SK-N-SH (cell line): ENCODE results near the gene NLGN1. TPM values are rescaled to one million over a fixed set of nuclear protein-coding genes. Genes with fewer than 3 reads are reported as not detected.
A peak's percentile ranks its signal among the peaks of the same experiment; 100 is the strongest.

Source experiments
- CTCF ChIA-PET: fragments of 300-600, 350-600 bp; formaldehyde crosslinking; extraction: SDS; loops from one replicate; lab custom pipeline; 2021; lab: Yijun Ruan, JAX
- POLR2A ChIA-PET: fragments of 350-600 bp; sonication (Branson Sonifier 250); formaldehyde crosslinking; extraction: SDS; loops from one replicate; lab custom pipeline; 2020; ENCODE audit warnings: antibody characterized with exemption, inconsistent platforms; lab: Yijun Ruan, JAX
- DNase-seq: peaks from one replicate; pipeline ENCODE4 v3.0.0; 2012
- H2AFZ ChIP-seq: fragments of 200-600 bp; sonication (generic); 2 replicates; pipeline ENCODE4 v1.8.1; 2016; ENCODE audit warnings: antibody characterized with exemption, mild to moderate bottlenecking, low read depth
- H3F3A ChIP-seq: fragments of 200-600 bp; sonication (generic); replicated peaks from 2 replicates; pipeline ENCODE3; 2016; ENCODE audit warnings: antibody characterized with exemption, mild to moderate bottlenecking; ENCODE audit not compliant: insufficient read depth
- H3K27ac ChIP-seq, 2 experiments: fragments of 200-500 bp in 1 of 2; fragments of 200-600 bp in 1 of 2; sonication (Bioruptor generic) in 1 of 2; sonication (generic), shearing (Covaris generic) in 1 of 2; 2 replicates each; pipeline versions ENCODE4 v1.5.1 to v1.6.1; 2014 to 2016; ENCODE audit warnings: low read depth in 2 of 2, inconsistent platforms in 1 of 2, low read length in 1 of 2, mild to moderate bottlenecking in 1 of 2, mixed read lengths in 1 of 2
- H3K27me3 ChIP-seq: fragments of 200-600 bp; sonication (generic), shearing (Covaris generic); 2 replicates; pipeline ENCODE4 v1.6.1; 2016; ENCODE audit warnings: mixed run types; ENCODE audit not compliant: insufficient read depth
- H3K36me3 ChIP-seq, 2 experiments: fragments of 200-500 bp in 1 of 2; fragments of 200-600 bp in 1 of 2; sonication (Bioruptor generic) in 1 of 2; sonication (generic) in 1 of 2; replicated peaks in 1 of 2; 2 replicates each; pipeline versions ENCODE3 to v1.5.1; 2014 to 2016; ENCODE audit warnings: low read length in 1 of 2, mild to moderate bottlenecking in 1 of 2; ENCODE audit not compliant: insufficient read depth in 2 of 2, control insufficient read depth in 1 of 2
- H3K4me1 ChIP-seq, 2 experiments: fragments of 200-500 bp in 1 of 2; fragments of 200-600 bp in 1 of 2; sonication (Bioruptor generic) in 1 of 2; sonication (generic), shearing (Covaris generic) in 1 of 2; 2 replicates each; pipeline versions ENCODE4 v1.5.1 to v1.6.1; 2014 to 2016; ENCODE audit warnings: low read depth in 1 of 2, low read length in 1 of 2, mixed run types in 1 of 2; ENCODE audit not compliant: insufficient read depth in 2 of 2, control insufficient read depth in 1 of 2
- H3K4me2 ChIP-seq: fragments of 200-600 bp; sonication (generic), shearing (Covaris generic); 2 replicates; pipeline ENCODE4 v1.6.1; 2017; ENCODE audit warnings: mixed run types
- H3K4me3 ChIP-seq, 2 experiments: fragments of 200-500 bp in 1 of 2; fragments of 200-600 bp in 1 of 2; sonication (Bioruptor generic) in 1 of 2; sonication (generic), shearing (Covaris generic) in 1 of 2; 2 replicates each; pipeline versions ENCODE4 v1.5.1 to v1.8.1; 2014 to 2016; ENCODE audit warnings: low read depth in 2 of 2, inconsistent platforms in 1 of 2, low read length in 1 of 2, mild to moderate bottlenecking in 1 of 2, mixed read lengths in 1 of 2, moderate library complexity in 1 of 2
- H3K79me2 ChIP-seq: fragments of 200-600 bp; sonication (generic); 2 replicates; pipeline ENCODE4 v1.8.1; 2017; ENCODE audit warnings: mild to moderate bottlenecking; ENCODE audit not compliant: insufficient read depth
- H3K9ac ChIP-seq: fragments of 200-600 bp; sonication (generic); 2 replicates; pipeline ENCODE4 v1.6.1; 2017; ENCODE audit warnings: mixed run types
- H3K9me2 ChIP-seq: fragments of 200-600 bp; sonication (generic); 2 replicates; pipeline ENCODE4 v1.6.1; 2017; ENCODE audit warnings: mixed run types
- H3K9me3 ChIP-seq: fragments of 200-600 bp; sonication (generic); 2 replicates; pipeline ENCODE4 v1.6.1; 2017; ENCODE audit warnings: mixed run types, mild to moderate bottlenecking, moderate library complexity
- H4K20me1 ChIP-seq: fragments of 200-600 bp; sonication (generic); 2 replicates; pipeline ENCODE4 v1.6.1; 2017; ENCODE audit warnings: mild to moderate bottlenecking, mixed run types; ENCODE audit not compliant: insufficient read depth
- ELF1 ChIP-seq: IDR thresholded peaks from 2 replicates; pipeline ENCODE4 v1.4.0; 2012
- EZH2phosphoT487 ChIP-seq: fragments of 200-600 bp; sonication (generic); IDR thresholded peaks from 2 replicates; pipeline ENCODE4 v1.6.1; 2017; ENCODE audit warnings: low read depth, mixed run types, mild to moderate bottlenecking, antibody characterized with exemption, moderate library complexity, borderline replicate concordance
- FOSL2 ChIP-seq: IDR thresholded peaks from 2 replicates; pipeline ENCODE4 v1.4.0; 2012; ENCODE audit warnings: low read depth, mild to moderate bottlenecking, moderate library complexity, borderline replicate concordance
- FOXM1 ChIP-seq: IDR thresholded peaks from 2 replicates; pipeline ENCODE4 v1.4.0; 2012; ENCODE audit warnings: low read depth, mild to moderate bottlenecking
- GATA2 ChIP-seq: sonication (generic); formaldehyde crosslinking; IDR thresholded peaks from 2 replicates; pipeline ENCODE4 v1.5.0; 2020; ENCODE audit warnings: mild to moderate bottlenecking, missing genetic modification reagents
- MAX ChIP-seq: IDR thresholded peaks from 2 replicates; pipeline ENCODE4 v1.4.0; 2012; ENCODE audit warnings: low read depth
- MXI1 ChIP-seq: IDR thresholded peaks from 2 replicates; pipeline ENCODE4 v1.6.1; 2012; ENCODE audit warnings: mild to moderate bottlenecking, low read depth, low read length, improper control_type of control experiment
- NFIC ChIP-seq: IDR thresholded peaks from 2 replicates; pipeline ENCODE4 v1.4.0; 2012; ENCODE audit warnings: borderline replicate concordance
- NRF1 ChIP-seq: IDR thresholded peaks from 2 replicates; pipeline ENCODE4 v1.6.1; 2012; ENCODE audit warnings: low read depth, mild to moderate bottlenecking, low read length
- PBX3 ChIP-seq: IDR thresholded peaks from 2 replicates; pipeline ENCODE4; 2012
- REST ChIP-seq: IDR thresholded peaks from 2 replicates; pipeline ENCODE4 v1.6.1; 2012; ENCODE audit warnings: mild to moderate bottlenecking, low read depth, low read length, moderate library complexity
- SIN3A ChIP-seq: IDR thresholded peaks from 2 replicates; pipeline ENCODE4 v1.6.1; 2012; ENCODE audit warnings: low read depth, mild to moderate bottlenecking, low read length, moderate library complexity, borderline replicate concordance
- TCF12 ChIP-seq: IDR thresholded peaks from 2 replicates; pipeline ENCODE4 v1.4.0; 2012
- USF1 ChIP-seq: IDR thresholded peaks from 2 replicates; pipeline ENCODE4 v1.4.0; 2012; ENCODE audit warnings: low read depth, borderline replicate concordance
- YY1 ChIP-seq: IDR thresholded peaks from 2 replicates; pipeline ENCODE4 v1.4.0; 2012; ENCODE audit warnings: low read depth, mild to moderate bottlenecking
- WGBS: methylation state at CpG from one replicate; pipeline ENCODE4 v1.1.6; 2017; ENCODE audit warnings: low lambda C conversion rate; 5-methylcytosine and 5-hydroxymethylcytosine counted together
- polyA plus RNA-seq, 3 experiments: library from polyadenylated mRNA; depleted of rRNA; stranded (reverse); fragments of >200 nt; gene quantifications; 2 replicates each; pipeline ENCODE4 v1.2.3, GENCODE V29; 2012

NLGN1 gene
- polyA plus RNA-seq, 1 of the 3 experiments (the other 2 are of a cell fraction): 1.5 TPM

GRCh38 chr3:173913397-173913796 lies 515.9 kb downstream of the NLGN1 start:
- ChIA-PET POLR2A (no interaction called here), CTCF (no interaction called here)
- no peaks in the 10 kb centered on the region for H3K79me2 ChIP-seq
- TF ChIP-seq GATA2 (CRISPR knock-in tag) (no peak), EZH2phosphoT487 (no peak), FOSL2 (no peak), MXI1 (0 out of 2 replicates have a peak, but pooled peaks have one; percentile 11), PBX3 (peak; percentile 47), FOXM1 (no peak), USF1 (no peak), TCF12 (peak; percentile 34; the same call in 1 of the 2 replicates), NFIC (peak; percentile 78), ELF1 (no peak), REST (no peak)
- H2AFZ ChIP-seq: peak overlapping the region; percentile 29; the same call in 1 of the 2 replicates
- peak overlapping the region; percentile 26 for H3K4me2 ChIP-seq
- peak overlapping the region; percentile 4; the same call in 1 of the 2 replicates for H3K9ac ChIP-seq
- no peaks in the 10 kb centered on the region for H4K20me1 ChIP-seq
- H3K4me3 ChIP-seq: no peak overlapping the region
- DNase-seq: no peak
- peaks cover 27% of the 10 kb centered on the region for H3F3A ChIP-seq
- no peaks in the 10 kb centered on the region for H3K9me2 ChIP-seq
- WGBS: 18% methylated on average over 2 of the region's 2 CpGs
- peak overlapping the region in 1 of 2 experiments; percentile 84; a peak in 2 of 4 replicates for H3K27ac ChIP-seq
- no peaks in the 10 kb centered on the region for H3K27me3 ChIP-seq
- H3K4me1 ChIP-seq: peaks cover 0 to 28% of the 10 kb centered on the region in 2 experiments
- no peaks in the 10 kb centered on the region for H3K9me3 ChIP-seq
- no peaks in the 10 kb centered on the region for H3K36me3 ChIP-seq

GRCh38 chr3:173913974-173914421 lies 516.5 kb downstream of the NLGN1 start:
- no peak overlapping the region for H3K9ac ChIP-seq
- CTCF ChIA-PET: no interaction called here
- peak overlapping the region; percentile 29; the same call in 1 of the 2 replicates for H2AFZ ChIP-seq
- no peaks in the 10 kb centered on the region for H3K9me2 ChIP-seq
- H3K4me3 ChIP-seq: no peak overlapping the region
- no peak for DNase-seq
- POLR2A ChIA-PET: no interaction called here
- H3K27ac ChIP-seq: peak overlapping the region in 1 of 2 experiments; percentile 84; a peak in 2 of 4 replicates
- no peaks in the 10 kb centered on the region for H3K79me2 ChIP-seq
- 100% methylated on average over 1 of the region's 1 CpG for WGBS
- peaks cover 0 to 28% of the 10 kb centered on the region in 2 experiments for H3K4me1 ChIP-seq
- peaks cover 27% of the 10 kb centered on the region for H3F3A ChIP-seq
- peak overlapping the region; percentile 26 for H3K4me2 ChIP-seq
- no peaks in the 10 kb centered on the region for H3K36me3 ChIP-seq
- no peaks in the 10 kb centered on the region for H4K20me1 ChIP-seq
- H3K27me3 ChIP-seq: no peaks in the 10 kb centered on the region
- H3K9me3 ChIP-seq: no peaks in the 10 kb centered on the region
- no peak for TF ChIP-seq GATA2 (CRISPR knock-in tag)
- no peak for TF ChIP-seq YY1
- no peak for TF ChIP-seq MAX
- TF ChIP-seq NRF1: no peak
- TF ChIP-seq PBX3: no peak
- no peak for TF ChIP-seq SIN3A
- no peak for TF ChIP-seq USF1
- TF ChIP-seq FOSL2: no peak
- TF ChIP-seq MXI1: no peak
- TF ChIP-seq FOXM1: no peak
